Small intestine (tissue), 7 donors: Measurements from ENCODE around the gene FBXO11. TPM values are rescaled to one million over a fixed set of nuclear protein-coding genes. Genes with fewer than 3 reads are reported as not detected.
"Not testable (repeated sequence)": the region's sequence is repeated elsewhere in the genome, so short reads cannot be mapped to it uniquely, and the experiment has no call there.

ENCODE experiments used
- DNase-seq, 2 donors: peaks; one replicate each; pipeline versions ENCODE4 v3.0.0 to v3.0.0-alpha.2; 2013
- FAIRE-seq: peaks from 2 replicates; lab custom pipeline; 2012; peaks lifted over from hg19 to GRCh38; lab: Jason Lieb, UNC
- H3K27ac ChIP-seq, 3 donors: one replicate each; pipeline ENCODE4 v1.5.1; 2013; ENCODE audit warnings: low read length in 2 of 3, mild to moderate bottlenecking in 2 of 3, control low read depth in 1 of 3, inconsistent platforms in 1 of 3, low read depth in 1 of 3, moderate library complexity in 1 of 3
- H3K27me3 ChIP-seq, 3 donors: one replicate each; pipeline ENCODE4 v1.6.1; 2013; ENCODE audit warnings: low read length in 3 of 3, inconsistent platforms in 1 of 3; ENCODE audit not compliant: control insufficient read depth in 3 of 3, insufficient read depth in 3 of 3
- H3K36me3 ChIP-seq, 3 donors: one replicate each; pipeline ENCODE4 v1.6.1; 2013; ENCODE audit warnings: low read length in 3 of 3, inconsistent platforms in 1 of 3, low read depth in 1 of 3, mild to moderate bottlenecking in 1 of 3, moderate library complexity in 1 of 3; ENCODE audit not compliant: control insufficient read depth in 3 of 3, insufficient read depth in 2 of 3
- H3K4me1 ChIP-seq, 3 donors: one replicate each; pipeline ENCODE4 v1.6.1; 2013; ENCODE audit warnings: low read length in 2 of 3, inconsistent platforms in 1 of 3, low read depth in 1 of 3, mild to moderate bottlenecking in 1 of 3, moderate library complexity in 1 of 3; ENCODE audit not compliant: control insufficient read depth in 3 of 3, insufficient read depth in 2 of 3
- H3K4me3 ChIP-seq, 3 donors: one replicate each; pipeline ENCODE4 v1.5.1; 2013; ENCODE audit warnings: low read length in 3 of 3, control low read depth in 1 of 3, inconsistent platforms in 1 of 3, low read depth in 1 of 3, mild to moderate bottlenecking in 1 of 3, moderate library complexity in 1 of 3
- H3K9me3 ChIP-seq, 2 donors: one replicate each; pipeline ENCODE4 v1.6.1; 2013; ENCODE audit warnings: low read depth in 1 of 2, low read length in 1 of 2; ENCODE audit not compliant: control insufficient read depth in 2 of 2, insufficient read depth in 1 of 2
- WGBS, 3 donors: extraction: QIAGEN DNeasy Blood & Tissue Kit; methylation state at CpG; one replicate each; pipeline ENCODE4 v1.1.7; 2013; 5-methylcytosine and 5-hydroxymethylcytosine counted together
- polyA plus RNA-seq, 4 donors: library from polyadenylated mRNA; stranded (reverse) in 3 of 4; unstranded in 1 of 4; fragments of 200-250 nt in 3 of 4; fragments of 120-200 nt in 1 of 4; gene quantifications; one replicate each; pipeline versions ENCODE4 v1.2.1 to v1.2.3, GENCODE V29; 2013
- donor health status: healthy with polysubstance abuse.
- donor health status: control.
- donor health status: control.
- donor health status: Bipolar disorder and iron deficiency.
- donor health status: healthy.

FBXO11 gene
- polyA plus RNA-seq, 4 donors = 19.2 to 49.8 (median 22.9) TPM

DNA sequence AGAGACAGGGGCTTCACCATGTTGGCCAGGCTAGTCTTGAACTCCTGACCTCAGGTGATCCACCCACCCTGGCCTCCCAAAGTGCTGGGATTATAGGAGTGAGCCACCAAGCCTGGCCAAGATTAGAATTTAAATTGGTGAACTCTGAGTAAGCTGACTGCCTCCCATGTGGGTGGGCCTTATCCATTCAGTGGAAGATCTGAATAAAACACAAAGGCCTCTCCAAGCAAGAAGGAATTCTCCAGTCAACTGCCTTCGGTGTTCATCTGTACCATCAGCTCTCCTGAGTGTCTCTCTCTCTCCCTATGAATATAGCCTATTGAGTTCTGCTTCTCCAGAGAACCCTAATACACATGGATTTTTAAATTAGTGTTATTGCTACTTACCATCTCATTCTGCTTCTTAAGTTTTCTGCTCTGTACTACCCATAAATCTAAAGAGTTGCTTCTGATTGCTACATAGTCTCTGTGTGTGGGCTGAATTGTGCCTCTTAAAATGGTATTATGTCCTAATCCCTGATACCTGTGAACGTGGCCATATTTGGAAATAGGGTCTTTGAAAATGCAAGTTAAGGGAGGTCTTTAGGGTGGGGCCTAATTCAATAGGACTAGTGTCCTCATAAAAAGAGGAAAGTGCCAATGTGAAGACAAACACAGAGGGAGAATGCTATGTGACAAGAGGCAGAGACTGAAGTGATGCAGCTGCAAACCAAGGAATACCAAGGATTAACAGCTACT, 36.3 kb downstream of the FBXO11 start:
- Histone ChIP-seq H3K4me3 (no peak overlapping the region), H3K27ac (no peak overlapping the region), H3K4me1 (peaks cover 0 to 12% (median 4%) of the 10 kb centered on the region in 3 donors), H3K36me3 (peaks cover 0 to 17% (median 3%) of the 10 kb centered on the region in 3 donors), H3K27me3 (no peaks in the 10 kb centered on the region), H3K9me3 (no peaks in the 10 kb centered on the region)
- DNase-seq = no peak
- WGBS, 3 donors = 84 to 95% (median 94%) methylated on average over 2 of the region's 2 CpGs
- no peak for FAIRE-seq

- DNase-seq (no peak), FAIRE-seq (no peak)
- H3K9me3 ChIP-seq = no peaks in the 10 kb centered on the region
- no peak overlapping the region for H3K4me3 ChIP-seq
- peak overlapping the region in 1 of 3 donors; percentile 26 for H3K27ac ChIP-seq
- H3K36me3 ChIP-seq = peaks cover 0 to 12% (median 1%) of the 10 kb centered on the region in 3 donors
- H3K4me1 ChIP-seq = peaks cover 0 to 12% (median 4%) of the 10 kb centered on the region in 3 donors
- whole genome bisulfite sequencing, 3 donors = 76 to 89% (median 86%) methylated on average over 7 of the region's 7 CpGs
- H3K27me3 ChIP-seq = no peaks in the 10 kb centered on the region
Observed at GRCh38 chr2:47868611-47869352, 37.5 kb downstream of the FBXO11 start.

DNA sequence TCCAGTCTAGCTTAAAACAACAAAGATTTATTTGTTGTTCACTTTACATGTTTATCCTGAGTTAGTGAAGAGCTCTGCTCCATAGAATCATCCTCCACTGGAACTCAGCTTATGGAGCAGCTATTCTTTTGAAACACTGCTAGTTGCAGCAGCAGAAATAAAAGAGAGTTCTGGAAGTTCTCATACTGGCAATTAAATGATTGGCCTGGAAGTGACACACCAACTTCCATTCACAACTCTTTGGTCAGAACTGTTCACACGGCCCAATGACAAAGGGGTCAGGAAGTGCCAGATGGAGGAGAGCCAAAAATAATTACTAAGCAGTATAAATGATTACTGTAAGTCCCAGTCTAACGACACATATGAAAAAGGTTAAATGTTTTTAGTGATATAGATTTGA, 39.1 kb downstream of the FBXO11 start:
- H3K27ac ChIP-seq = no peak overlapping the region

DNA sequence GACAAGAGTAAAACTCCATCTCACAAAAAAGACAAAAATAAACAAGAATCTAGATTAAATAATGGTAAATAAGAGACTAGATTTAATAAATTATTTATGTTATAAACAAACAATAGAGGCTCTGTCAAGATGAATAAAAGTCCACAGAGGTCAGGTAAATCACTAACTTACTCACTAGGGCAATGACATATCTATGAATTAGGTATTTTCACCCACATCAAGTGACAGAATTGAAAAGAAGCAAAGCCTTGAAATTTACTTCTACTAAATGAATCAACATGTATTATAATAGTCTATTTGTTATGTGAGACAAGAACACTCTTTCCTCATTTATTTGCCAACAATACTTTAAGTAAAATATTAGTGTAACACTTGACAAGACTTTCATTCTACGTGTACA, 41.7 kb downstream of the FBXO11 start:
- FAIRE-seq = no peak
- WGBS, 3 donors = 58 to 85% (median 83%) methylated on average over 1 of the region's 1 CpG
- no peak overlapping the region for H3K4me3 ChIP-seq
- DNase-seq = no peak
- peaks cover 0 to 11% (median 0%) of the 10 kb centered on the region in 3 donors for H3K36me3 ChIP-seq
- H3K9me3 ChIP-seq = no peaks in the 10 kb centered on the region
- H3K27ac ChIP-seq = no peak overlapping the region
- H3K27me3 ChIP-seq = no peaks in the 10 kb centered on the region
- peaks cover 0 to 9% (median 3%) of the 10 kb centered on the region in 3 donors for H3K4me1 ChIP-seq

More for the DNA sequence above, 39.1 kb downstream of the FBXO11 start:
- DNase-seq (peak; percentile 16 to 67), FAIRE-seq (no peak)
- no peaks in the 10 kb centered on the region for H3K9me3 ChIP-seq
- no peak overlapping the region for H3K4me3 ChIP-seq
- 3 to 5% (median 5%) methylated on average over 2 of the region's 2 CpGs for WGBS, 3 donors
- peaks cover 0 to 13% (median 0%) of the 10 kb centered on the region in 3 donors for H3K36me3 ChIP-seq
- peaks cover 0 to 12% (median 4%) of the 10 kb centered on the region in 3 donors for H3K4me1 ChIP-seq
- no peaks in the 10 kb centered on the region for H3K27me3 ChIP-seq

- no peak for DNase-seq
- H3K36me3 ChIP-seq = peaks cover 0 to 19% (median 0%) of the 10 kb centered on the region in 3 donors
- no peak overlapping the region for H3K4me3 ChIP-seq
- peaks cover 0 to 5% (median 1%) of the 10 kb centered on the region in 3 donors for H3K4me1 ChIP-seq
- FAIRE-seq = no peak
- no peaks in the 10 kb centered on the region for H3K9me3 ChIP-seq
- 90 to 92% (median 92%) methylated on average over 6 of the region's 6 CpGs for WGBS, 3 donors
- no peak overlapping the region for H3K27ac ChIP-seq
- H3K27me3 ChIP-seq = no peaks in the 10 kb centered on the region
Observed at GRCh38 chr2:47862949-47863348, 43.3 kb downstream of the FBXO11 start.

GRCh38 chr2:47853067-47853777, 53.1 kb downstream of the FBXO11 start:
- not testable (repeated sequence) for FAIRE-seq, DNase-seq, H3K4me1 ChIP-seq, H3K27me3 ChIP-seq, H3K27ac ChIP-seq, H3K4me3 ChIP-seq, H3K9me3 ChIP-seq
- peaks cover 0 to 11% (median 0%) of the 10 kb centered on the region in 3 donors for H3K36me3 ChIP-seq
- WGBS, 3 donors = 88 to 94% (median 89%) methylated on average over 6 to 8 of the region's 8 CpGs

DNA sequence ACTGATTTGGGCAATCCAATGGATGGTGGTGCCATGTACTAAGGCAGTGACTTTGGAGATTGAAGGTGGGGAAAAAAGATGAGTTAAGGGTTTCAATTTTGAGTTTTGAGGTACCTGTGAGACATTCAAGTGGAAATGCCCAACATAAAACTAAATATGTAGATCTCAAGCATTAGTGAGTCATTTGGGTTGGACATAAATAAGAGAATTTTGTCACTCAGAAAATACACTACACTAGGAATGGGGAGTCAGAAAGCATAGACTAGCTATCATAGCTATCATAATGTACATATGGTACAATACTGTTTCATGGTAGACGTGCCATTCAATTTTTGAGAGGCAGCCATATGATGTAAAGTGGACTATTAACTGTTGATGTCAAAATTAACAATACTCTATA, 56.1 kb downstream of the FBXO11 start:
- 89 to 98% (median 89%) methylated on average over 1 of the region's 1 CpG for WGBS, 3 donors
- Histone ChIP-seq H3K27ac (no peak overlapping the region), H3K4me3 (no peak overlapping the region), H3K27me3 (no peaks in the 10 kb centered on the region), H3K36me3 (peaks cover 0 to 10% (median 0%) of the 10 kb centered on the region in 3 donors), H3K4me1 (peaks cover 0 to 3% (median 0%) of the 10 kb centered on the region in 3 donors), H3K9me3 (no peaks in the 10 kb centered on the region)
- FAIRE-seq (no peak), DNase-seq (no peak)

GRCh38 chr2:47849368-47849767, 56.9 kb downstream of the FBXO11 start:
- H3K27me3 ChIP-seq = no peaks in the 10 kb centered on the region
- no peak overlapping the region for H3K27ac ChIP-seq
- peaks cover 0 to 11% (median 0%) of the 10 kb centered on the region in 3 donors for H3K36me3 ChIP-seq
- WGBS, 3 donors = 82 to 87% (median 85%) methylated on average over 2 of the region's 2 CpGs
- no peaks in the 10 kb centered on the region for H3K9me3 ChIP-seq
- no peak for DNase-seq
- no peak overlapping the region for H3K4me3 ChIP-seq
- H3K4me1 ChIP-seq = peaks cover 0 to 3% (median 0%) of the 10 kb centered on the region in 3 donors
- no peak for FAIRE-seq
